Stimulated activated naive CD8-positive, alpha-beta T cell treated with anti-CD3 and anti-CD28 coated beads, Interleukin-15, Interleukin-2, amounts not matched to agents 100 ng/mL and 50 ng/mL, for 24 hours (primary cell): ENCODE data around the gene ARMC5.
"Not testable (repeated sequence)": the region's sequence is repeated elsewhere in the genome, so short reads cannot be mapped to it uniquely, and the experiment has no call there.

Experiments
- H3K27ac Mint-ChIP-seq: one replicate; pipeline ENCODE4 v1.8.0; 2021; ENCODE audit warnings: mild to moderate bottlenecking, mixed read lengths
- H3K27me3 Mint-ChIP-seq: one replicate; pipeline ENCODE4 v1.8.0; 2021; ENCODE audit warnings: mixed read lengths
- H3K36me3 Mint-ChIP-seq: one replicate; pipeline ENCODE4 v1.8.0; 2021; ENCODE audit warnings: low read depth, mixed read lengths
- H3K4me1 Mint-ChIP-seq: one replicate; pipeline ENCODE4 v1.8.0; 2021; ENCODE audit warnings: low read depth, mixed read lengths
- H3K4me3 Mint-ChIP-seq: one replicate; pipeline ENCODE4 v1.8.0; 2021; ENCODE audit warnings: mild to moderate bottlenecking, mixed read lengths
- H3K9me3 Mint-ChIP-seq: one replicate; pipeline ENCODE4 v1.8.0; 2021; ENCODE audit warnings: mixed read lengths

ARMC5 gene

GRCh38 chr16:31458844-31459686 is at the start of gene ARMC5:
TSS of gene ARMC5 (plus strand) at chr16:31459501. CDS start at chr16:31459525, 24 bp downstream.
- Mint-ChIP-seq H3K4me1 (peaks cover 53% of the 10 kb centered on the region), H3K27ac (peak within 1 kb of the TSS; percentile 94), H3K27me3 (no peaks in the 10 kb centered on the region), H3K4me3 (peak within 1 kb of the TSS; percentile 94), H3K36me3 (peaks cover 27% of the 10 kb centered on the region), H3K9me3 (no peaks in the 10 kb centered on the region)

- Mint-ChIP-seq H3K27me3 (peaks cover 1% of the 10 kb centered on the region), H3K36me3 (no peaks in the 10 kb centered on the region), H3K4me3 (no peak overlapping the region), H3K9me3 (no peaks in the 10 kb centered on the region), H3K27ac (no peak overlapping the region), H3K4me1 (peaks cover 3% of the 10 kb centered on the region)
Observed at GRCh38 chr16:31410082-31410481, 49.2 kb upstream of the ARMC5 start.

GRCh38 chr16:31411024-31411844 is 48.1 kb upstream of the ARMC5 start:
- no peak overlapping the region for H3K27ac Mint-ChIP-seq
- H3K36me3 Mint-ChIP-seq: no peaks in the 10 kb centered on the region
- peaks cover 11% of the 10 kb centered on the region for H3K4me1 Mint-ChIP-seq
- no peaks in the 10 kb centered on the region for H3K9me3 Mint-ChIP-seq
- H3K4me3 Mint-ChIP-seq: no peak overlapping the region
- peaks cover 8% of the 10 kb centered on the region for H3K27me3 Mint-ChIP-seq

GRCh38 chr16:31412750-31413149 is 46.6 kb upstream of the ARMC5 start:
- Mint-ChIP-seq H3K9me3 (no peaks in the 10 kb centered on the region), H3K4me1 (peaks cover 11% of the 10 kb centered on the region), H3K27me3 (peaks cover 11% of the 10 kb centered on the region), H3K27ac (no peak overlapping the region), H3K4me3 (no peak overlapping the region), H3K36me3 (no peaks in the 10 kb centered on the region)

- Mint-ChIP-seq H3K4me1 (peaks cover 11% of the 10 kb centered on the region), H3K4me3 (no peak overlapping the region), H3K36me3 (no peaks in the 10 kb centered on the region), H3K9me3 (no peaks in the 10 kb centered on the region), H3K27ac (peak overlapping the region; percentile 13), H3K27me3 (peaks cover 17% of the 10 kb centered on the region)
Observed at GRCh38 chr16:31413381-31413780, 45.9 kb upstream of the ARMC5 start.

GRCh38 chr16:31413943-31414342 is 45.4 kb upstream of the ARMC5 start:
- no peak overlapping the region for H3K4me3 Mint-ChIP-seq

GRCh38 chr16:31414706-31415105 is 44.6 kb upstream of the ARMC5 start:
- Mint-ChIP-seq H3K4me3 (no peak overlapping the region), H3K27ac (no peak overlapping the region), H3K27me3 (peaks cover 17% of the 10 kb centered on the region), H3K36me3 (no peaks in the 10 kb centered on the region), H3K9me3 (no peaks in the 10 kb centered on the region), H3K4me1 (peaks cover 15% of the 10 kb centered on the region)

More at GRCh38 chr16:31413943-31414342, 45.4 kb upstream of the ARMC5 start:
- Mint-ChIP-seq H3K27me3 (peaks cover 17% of the 10 kb centered on the region), H3K9me3 (no peaks in the 10 kb centered on the region), H3K4me1 (peaks cover 11% of the 10 kb centered on the region), H3K27ac (no peak overlapping the region), H3K36me3 (no peaks in the 10 kb centered on the region)

- H3K27ac Mint-ChIP-seq: no peak overlapping the region
Observed at GRCh38 chr16:31416371-31416770, 42.9 kb upstream of the ARMC5 start.

GRCh38 chr16:31417036-31417435 is 42.3 kb upstream of the ARMC5 start:
- H3K4me3 Mint-ChIP-seq: not testable (repeated sequence)

More at GRCh38 chr16:31416371-31416770, 42.9 kb upstream of the ARMC5 start:
- Mint-ChIP-seq H3K9me3 (no peaks in the 10 kb centered on the region), H3K4me3 (no peak overlapping the region), H3K4me1 (peaks cover 30% of the 10 kb centered on the region), H3K27me3 (peaks cover 21% of the 10 kb centered on the region), H3K36me3 (no peaks in the 10 kb centered on the region)

GRCh38 chr16:31417916-31418315 is 41.4 kb upstream of the ARMC5 start:
- H3K9me3 Mint-ChIP-seq: no peaks in the 10 kb centered on the region
- no peak overlapping the region for H3K4me3 Mint-ChIP-seq
- no peak overlapping the region for H3K27ac Mint-ChIP-seq
- H3K4me1 Mint-ChIP-seq: peaks cover 45% of the 10 kb centered on the region
- peaks cover 25% of the 10 kb centered on the region for H3K27me3 Mint-ChIP-seq
- H3K36me3 Mint-ChIP-seq: no peaks in the 10 kb centered on the region

More at GRCh38 chr16:31417036-31417435, 42.3 kb upstream of the ARMC5 start:
- H3K27ac Mint-ChIP-seq, H3K36me3 Mint-ChIP-seq, H3K9me3 Mint-ChIP-seq: not testable (repeated sequence)
- peaks cover 21% of the 10 kb centered on the region for H3K27me3 Mint-ChIP-seq
- peaks cover 37% of the 10 kb centered on the region for H3K4me1 Mint-ChIP-seq

GRCh38 chr16:31420037-31420436 is 39.3 kb upstream of the ARMC5 start:
- Mint-ChIP-seq H3K27me3 (peaks cover 29% of the 10 kb centered on the region), H3K4me1 (peaks cover 50% of the 10 kb centered on the region), H3K27ac (no peak overlapping the region), H3K4me3 (peak overlapping the region; percentile 5), H3K36me3 (no peaks in the 10 kb centered on the region), H3K9me3 (no peaks in the 10 kb centered on the region)

- peak overlapping the region; percentile 65 for H3K27ac Mint-ChIP-seq
- peaks cover 31% of the 10 kb centered on the region for H3K27me3 Mint-ChIP-seq
- H3K36me3 Mint-ChIP-seq: no peaks in the 10 kb centered on the region
- no peak overlapping the region for H3K4me3 Mint-ChIP-seq
- no peaks in the 10 kb centered on the region for H3K9me3 Mint-ChIP-seq
- peaks cover 41% of the 10 kb centered on the region for H3K4me1 Mint-ChIP-seq
Observed at GRCh38 chr16:31421587-31421986, 37.7 kb upstream of the ARMC5 start.

GRCh38 chr16:31423241-31423640 is 36.1 kb upstream of the ARMC5 start:
- H3K9me3 Mint-ChIP-seq: no peaks in the 10 kb centered on the region
- peaks cover 25% of the 10 kb centered on the region for H3K27me3 Mint-ChIP-seq
- no peak overlapping the region for H3K27ac Mint-ChIP-seq
- no peak overlapping the region for H3K4me3 Mint-ChIP-seq
- H3K36me3 Mint-ChIP-seq: no peaks in the 10 kb centered on the region
- H3K4me1 Mint-ChIP-seq: peaks cover 41% of the 10 kb centered on the region

GRCh38 chr16:31423801-31424200 is 35.5 kb upstream of the ARMC5 start:
- Mint-ChIP-seq H3K4me1 (peaks cover 41% of the 10 kb centered on the region), H3K27ac (no peak overlapping the region), H3K36me3 (no peaks in the 10 kb centered on the region), H3K27me3 (peaks cover 24% of the 10 kb centered on the region), H3K9me3 (no peaks in the 10 kb centered on the region), H3K4me3 (no peak overlapping the region)
